Endothelial cell of umbilical vein (primary cell): Measurements from ENCODE around the gene TMEM106C. TPM values are rescaled to one million over a fixed set of nuclear protein-coding genes. Genes with fewer than 3 reads are reported as not detected.

Experiments
- BruUV-seq: library from RNA; stranded (reverse); fragments of 400-500 nt; replicated peaks from 2 replicates; lab custom pipeline; 2021; lab: Mats Ljungman, UMichigan
- CTCF ChIA-PET: fragments of 300-600, 350-600 bp; sonication (Branson Sonifier 250); formaldehyde crosslinking; loops from one replicate; lab custom pipeline; 2021; ENCODE audit warnings: antibody characterized with exemption, inconsistent platforms; lab: Charles Lee
- POLR2A ChIA-PET: fragments of 300-600, 350-600 bp; sonication (Branson Sonifier 250); formaldehyde crosslinking; loops from one replicate; lab custom pipeline; 2021; ENCODE audit warnings: antibody characterized with exemption, inconsistent platforms; lab: Charles Lee
- DNase-seq: peaks from one replicate; pipeline ENCODE4 v3.0.0-alpha.2; 2011; ENCODE audit warnings: low read depth, low spot score
- FAIRE-seq: peaks from 2 replicates; lab custom pipeline; 2011; peaks lifted over from hg19 to GRCh38; lab: Jason Lieb, UNC
- H2AFZ ChIP-seq: 2 replicates; pipeline ENCODE4 v1.6.0; 2012; ENCODE audit warnings: low read depth, low read length, control low read depth, inconsistent platforms
- H3K27ac ChIP-seq: 2 replicates; pipeline ENCODE4 v1.5.1; 2011; ENCODE audit warnings: low read depth, mild to moderate bottlenecking, control low read depth, low read length, moderate library complexity; ENCODE audit not compliant: insufficient read depth
- H3K27me3 ChIP-seq, 2 experiments: 2 replicates each; pipeline versions ENCODE4 v1.6.0 to v1.6.1; 2011; ENCODE audit warnings: low read length in 2 of 2, mixed read lengths in 1 of 2; ENCODE audit not compliant: control insufficient read depth in 2 of 2, insufficient read depth in 2 of 2
- H3K36me3 ChIP-seq, 2 experiments: 2 replicates in 1 of 2; 3 replicates in 1 of 2; pipeline ENCODE4 v1.5.1; 2011; ENCODE audit warnings: low read length in 2 of 2, mild to moderate bottlenecking in 1 of 2, moderate library complexity in 1 of 2; ENCODE audit not compliant: control insufficient read depth in 2 of 2, insufficient read depth in 2 of 2; ENCODE audit errors: extremely low read depth in 1 of 2
- H3K4me1 ChIP-seq: 3 replicates; pipeline ENCODE4 v1.5.1; 2011; ENCODE audit warnings: mild to moderate bottlenecking, low read length; ENCODE audit not compliant: control insufficient read depth, insufficient read depth; ENCODE audit errors: extremely low read depth
- H3K4me2 ChIP-seq: 2 replicates; pipeline ENCODE4 v1.6.1; 2011; ENCODE audit warnings: low read length, control low read depth, mixed read lengths; ENCODE audit not compliant: insufficient read depth
- H3K4me3 ChIP-seq, 3 experiments: fragments of 200-600 bp in 1 of 3; sonication (generic), shearing (Covaris generic) in 1 of 3; replicated peaks in 1 of 3; 2 replicates each; pipeline ENCODE4 v1.5.1; 2011 to 2016; ENCODE audit warnings: control low read depth in 3 of 3, low read length in 3 of 3, mild to moderate bottlenecking in 2 of 3, inconsistent platforms in 1 of 3, low read depth in 1 of 3, moderate library complexity in 1 of 3; ENCODE audit not compliant: insufficient read depth in 1 of 3
- H3K79me2 ChIP-seq: 2 replicates; pipeline ENCODE4 v1.6.0; 2012; ENCODE audit warnings: low read length, inconsistent platforms; ENCODE audit not compliant: control insufficient read depth, insufficient read depth
- H3K9ac ChIP-seq: replicated peaks from 2 replicates; pipeline ENCODE3; 2011; ENCODE audit warnings: low read length, control low read depth; ENCODE audit not compliant: insufficient read depth; ENCODE audit errors: extremely low read depth
- H3K9me1 ChIP-seq: replicated peaks from 3 replicates; pipeline ENCODE4 v1.6.0; 2011; ENCODE audit warnings: mild to moderate bottlenecking, low read length; ENCODE audit not compliant: control insufficient read depth, insufficient read depth; ENCODE audit errors: extremely low read depth
- H3K9me3 ChIP-seq: replicated peaks from 2 replicates; pipeline ENCODE4 v1.5.1; 2012; ENCODE audit warnings: low read length, inconsistent platforms; ENCODE audit not compliant: control insufficient read depth, insufficient read depth
- H4K20me1 ChIP-seq: replicated peaks from 2 replicates; pipeline ENCODE3; 2011; ENCODE audit warnings: mild to moderate bottlenecking, low read length; ENCODE audit not compliant: control insufficient read depth, insufficient read depth; ENCODE audit errors: extremely low read depth
- CTCF ChIP-seq, 2 donors: IDR thresholded peaks; 1 replicate in 1 of 2; 2 replicates in 1 of 2; pipeline ENCODE4 v1.5.1; 2011; ENCODE audit warnings: low read length in 2 of 2, mild to moderate bottlenecking in 2 of 2, moderate library complexity in 2 of 2, control low read depth in 1 of 2, inconsistent platforms in 1 of 2, low read depth in 1 of 2; ENCODE audit not compliant: insufficient read depth in 1 of 2; ENCODE audit errors: extremely low read depth in 1 of 2
- EZH2 ChIP-seq: IDR thresholded peaks from 2 replicates; pipeline ENCODE4 v1.6.1; 2012; ENCODE audit warnings: borderline replicate concordance, low read depth, mild to moderate bottlenecking, moderate library complexity, low read length, inconsistent platforms; ENCODE audit not compliant: severe bottlenecking
- FOS ChIP-seq: IDR thresholded peaks from 2 replicates; pipeline ENCODE4 v1.6.1; 2011; ENCODE audit warnings: mild to moderate bottlenecking, low read length, moderate library complexity, borderline replicate concordance; ENCODE audit not compliant: insufficient read depth
- GATA2 ChIP-seq: IDR thresholded peaks from 2 replicates; pipeline ENCODE4 v1.7.0; 2011; ENCODE audit warnings: low read depth, mild to moderate bottlenecking, moderate library complexity, mixed read lengths, low read length; ENCODE audit not compliant: insufficient read length, insufficient read depth
- JUN ChIP-seq: IDR thresholded peaks from 2 replicates; pipeline ENCODE4 v1.6.1; 2011; ENCODE audit warnings: borderline replicate concordance, low read depth; ENCODE audit not compliant: insufficient read length, insufficient read depth
- MYC ChIP-seq: IDR thresholded peaks from one replicate; pipeline ENCODE4 v1.6.1; 2011; ENCODE audit warnings: mild to moderate bottlenecking, low read depth, low read length
- POLR2A ChIP-seq: IDR thresholded peaks from 2 replicates; pipeline ENCODE4 v1.6.1; 2012; ENCODE audit warnings: low read depth, mild to moderate bottlenecking, control low read depth, low read length
- dilution Hi-C: fragments of 300-500 bp; cut with MboI; formaldehyde crosslinking; loops from one replicate; pipeline ENCODE4 v1.15.0; 2019; ENCODE audit warnings: low sequenced_read_pairs; ENCODE audit not compliant: extremely low pct_ligation_motif_present
- intact Hi-C: fragments of 100-400 bp; cut with micrococcal nuclease; formaldehyde crosslinking; loops from one replicate; pipeline ENCODE4 v1.10.0; 2022
- polyA plus RNA-seq, 4 experiments: library from polyadenylated mRNA; depleted of rRNA in 3 of 4; stranded (reverse) in 3 of 4; unstranded in 1 of 4; fragments of >200 nt; gene quantifications; 2 replicates each; pipeline versions ENCODE4 v1.2.1 to v1.2.3, GENCODE V29; 2011 to 2012; ENCODE audit warnings: missing spikeins in 1 of 4
- total RNA-seq: library from RNA; stranded (reverse); gene quantifications from 2 replicates; pipeline ENCODE4 v1.2.3, GENCODE V29; 2021
- TF ChIP-seq, protein P1 (sequence below): IDR thresholded peaks from 2 replicates; pipeline ENCODE4 v1.6.1; 2011; ENCODE audit not compliant: insufficient read depth, insufficient read length

TMEM106C gene
- total and polyA plus RNA-seq, 2 donors (not counting 3 experiments of a cell fraction or from before 2014, with no cell fraction given), result 84.4 to 148 TPM

DNA sequence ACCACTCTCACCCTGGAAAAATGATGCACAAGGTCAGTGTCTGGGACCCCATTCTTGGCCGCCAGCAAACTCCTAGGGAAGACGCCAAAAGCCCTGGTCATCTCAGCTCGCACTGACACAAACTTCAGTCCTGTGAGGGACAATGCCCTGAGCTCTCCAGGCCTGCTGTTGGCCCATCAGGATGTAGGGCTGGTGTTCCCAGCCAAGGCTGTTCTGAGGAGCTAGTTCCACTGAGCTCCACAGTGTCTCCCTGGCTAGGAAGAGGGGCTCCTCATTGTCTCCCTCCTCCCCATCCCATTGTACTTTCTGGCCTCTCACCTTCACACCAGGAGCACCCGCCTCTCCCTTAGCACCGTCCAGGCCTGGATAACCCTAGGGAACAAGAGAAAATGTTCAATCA, 30.1 kb downstream of the TMEM106C start:
- ChIA-PET POLR2A (no interaction called here), CTCF (interaction anchor here (0.7 kb wide), 1 partner anchor 44 kb away, joined by 3 read pairs; no protein-coding TSS in a partner anchor)
- no peaks in the 10 kb centered on the region for H4K20me1 ChIP-seq
- peaks cover 25 to 34% of the 10 kb centered on the region in 2 experiments for H3K27me3 ChIP-seq
- no peaks in the 10 kb centered on the region for H3K9me3 ChIP-seq
- no peaks in the 10 kb centered on the region for H3K4me1 ChIP-seq
- H3K36me3 ChIP-seq, result no peaks in the 10 kb centered on the region
- no peak for FAIRE-seq
- no peaks in the 10 kb centered on the region for H3K9me1 ChIP-seq
- no peak overlapping the region for H3K4me2 ChIP-seq
- dilution Hi-C loops (no loop called here), intact Hi-C loops (no loop called here)
- DNase-seq, result no peak
- no peak overlapping the region for H3K9ac ChIP-seq
- TF ChIP-seq, protein P1, sequence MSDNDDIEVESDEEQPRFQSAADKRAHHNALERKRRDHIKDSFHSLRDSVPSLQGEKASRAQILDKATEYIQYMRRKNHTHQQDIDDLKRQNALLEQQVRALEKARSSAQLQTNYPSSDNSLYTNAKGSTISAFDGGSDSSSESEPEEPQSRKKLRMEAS, result no peak
- TF ChIP-seq GATA2 (no peak), POLR2A (no peak), FOS (no peak), JUN (no peak), MYC (no peak), EZH2 (no peak), CTCF (IDR thresholded peaks at IDR 0.05; ENCODE audit: extremely low read depth in 1 of 2, insufficient read depth in 1 of 2, low read depth in 1 of 2, low read length in 2 of 2) (no peak)
- H3K4me3 ChIP-seq, result no peak overlapping the region
- no peak overlapping the region for H3K27ac ChIP-seq
- no peaks in the 10 kb centered on the region for H3K79me2 ChIP-seq
- no TSS peak for BruUV-seq
- H2AFZ ChIP-seq, result no peak overlapping the region
